Activated CD4-positive, alpha-beta T cell treated with anti-CD3 and anti-CD28 coated beads for 1 hour (primary cell): ENCODE data around the gene IL17A.

Experiments
- DNase-seq: peaks from one replicate; pipeline ENCODE4 v3.0.0-alpha.2; 2020

The IL17A gene

GRCh38 chr6:52186075-52186474 is at the start of gene IL17A:
Gene IL17A, plus strand, starts transcription at chr6:52186375. Its CDS starts 57 bp downstream, at chr6:52186432.
- no peak for DNase-seq

GRCh38 chr6:52136934-52137467 is 49.2 kb upstream of the IL17A start:
- no peak for DNase-seq

- no peak for DNase-seq
Measured at GRCh38 chr6:52138284-52138683, 47.9 kb upstream of the IL17A start.

GRCh38 chr6:52139985-52140680 is 46.0 kb upstream of the IL17A start:
- DNase-seq: no peak

GRCh38 chr6:52141596-52141995 is 44.6 kb upstream of the IL17A start:
- DNase-seq: no peak

- DNase-seq: no peak
Measured at GRCh38 chr6:52142556-52142955, 43.6 kb upstream of the IL17A start.

GRCh38 chr6:52143551-52143950 is 42.6 kb upstream of the IL17A start:
- DNase-seq: no peak

- DNase-seq: no peak
Measured at GRCh38 chr6:52144196-52145076, 41.7 kb upstream of the IL17A start.

- no peak for DNase-seq
Measured at GRCh38 chr6:52146851-52147445, 39.2 kb upstream of the IL17A start.

GRCh38 chr6:52149076-52149475 is 37.1 kb upstream of the IL17A start:
- DNase-seq: no peak

- no peak for DNase-seq
Measured at GRCh38 chr6:52149949-52150348, 36.2 kb upstream of the IL17A start.

- DNase-seq: no peak
Measured at GRCh38 chr6:52152070-52152423, 34.1 kb upstream of the IL17A start.

- DNase-seq: no peak
Measured at GRCh38 chr6:52152711-52153160, 33.4 kb upstream of the IL17A start.

- DNase-seq: no peak
Measured at GRCh38 chr6:52154381-52154780, 31.8 kb upstream of the IL17A start.

- no peak for DNase-seq
Measured at GRCh38 chr6:52155791-52156576, 30.2 kb upstream of the IL17A start.

GRCh38 chr6:52157301-52157941 is 28.8 kb upstream of the IL17A start:
- no peak for DNase-seq

- no peak for DNase-seq
Measured at GRCh38 chr6:52160472-52161104, 25.6 kb upstream of the IL17A start.

- DNase-seq: no peak
Measured at GRCh38 chr6:52161689-52162438, 24.3 kb upstream of the IL17A start.

GRCh38 chr6:52162940-52163908 is 23.0 kb upstream of the IL17A start:
- DNase-seq: no peak
